ENCODE measurements around the gene RANBP1. TPM values are rescaled to one million over a fixed set of nuclear protein-coding genes. Genes with fewer than 3 reads are reported as not detected.
A peak's percentile ranks its signal among the peaks of the same experiment; 100 is the strongest.

The RANBP1 gene
- total and polyA plus RNA-seq, 2 of the 13 experiments (the other 11 are each of a cell fraction or from before 2014, with no cell fraction given): 181 to 492 TPM

GRCh38 chr22:20117633-20118299 is 1.9 kb downstream of the RANBP1 start (continued):
- TF ChIP-seq AKNA (CRISPR knock-in tag; IDR thresholded peaks at IDR 0.05; ENCODE audit: borderline replicate concordance) (no peak), ZNF558 (CRISPR knock-in tag; IDR thresholded peaks at IDR 0.05; ENCODE audit: borderline replicate concordance) (peak; percentile 34; the same call in 1 of the 2 replicates), HOXA3 (CRISPR knock-in tag; IDR thresholded peaks at IDR 0.05) (no peak), ERF (CRISPR knock-in tag; IDR thresholded peaks at IDR 0.05) (0 out of 2 replicates have a peak, but pooled peaks have one; percentile 19), TEAD2 (CRISPR knock-in tag; IDR thresholded peaks at IDR 0.05) (no peak), ZBTB7A (CRISPR knock-in tag; IDR thresholded peaks at IDR 0.05) (peak; percentile 54; the same call in 1 of the 2 replicates), NCOA2 (CRISPR knock-in tag; IDR thresholded peaks at IDR 0.05) (0 out of 2 replicates have a peak, but pooled peaks have one; percentile 21), ARID2 (CRISPR knock-in tag; IDR thresholded peaks at IDR 0.05; ENCODE audit: borderline replicate concordance) (peak; percentile 4; the same call in 1 of the 2 replicates), ATF2 (CRISPR knock-in tag; IDR thresholded peaks at IDR 0.05) (0 out of 2 replicates have a peak, but pooled peaks have one; percentile 35), HBP1 (CRISPR knock-in tag; IDR thresholded peaks at IDR 0.05; ENCODE audit: low read depth) (0 out of 2 replicates have a peak, but pooled peaks have one; percentile 33), ZFP62 (CRISPR knock-in tag; IDR thresholded peaks at IDR 0.05) (no peak), PLSCR1 (CRISPR knock-in tag; IDR thresholded peaks at IDR 0.05; ENCODE audit: borderline replicate concordance) (peak; percentile 51; the same call in 1 of the 2 replicates), SP1 (IDR thresholded peaks at IDR 0.05) (no peak), SP1 (CRISPR knock-in tag; IDR thresholded peaks at IDR 0.05) (no peak), POLR2A (IDR thresholded peaks at IDR 0.05; ENCODE audit: insufficient read depth in 1 of 2, low read depth in 2 of 2, low read length in 2 of 2) (peak; percentile 29 to 58), STAT5B (CRISPR knock-in tag; IDR thresholded peaks at IDR 0.05) (no peak), PHF8 (CRISPR knock-in tag; IDR thresholded peaks at IDR 0.05) (peak; percentile 60; the same call in 1 of the 2 replicates), ZNF512 (CRISPR knock-in tag; IDR thresholded peaks at IDR 0.05) (no peak)
